ENCODE measurements around the gene MTHFD1L.
A peak's percentile ranks its signal among the peaks of the same experiment; 100 is the strongest.
"Not testable (repeated sequence)": the region's sequence is repeated elsewhere in the genome, so short reads cannot be mapped to it uniquely, and the experiment has no call there.

The MTHFD1L gene

GRCh38 chr6:150865406-150866146 lies at the start of gene MTHFD1L:
Gene MTHFD1L (plus strand): TSS chr6:150865702. CDS start chr6:150865823, 121 bp downstream.
- FAIRE-seq, result no peak
- DNase-seq (ENCODE audit: insufficient read length, low spot score), result peak; percentile 83

GRCh38 chr6:150816554-150816953 lies 48.9 kb upstream of the MTHFD1L start:
- FAIRE-seq; DNase-seq (ENCODE audit: insufficient read length, low spot score): not testable (repeated sequence)

- DNase-seq (ENCODE audit: insufficient read length, low spot score) (no peak), FAIRE-seq (no peak)
Observed at GRCh38 chr6:150822932-150823331, 42.6 kb upstream of the MTHFD1L start.

GRCh38 chr6:150826788-150827187 lies 38.7 kb upstream of the MTHFD1L start:
- DNase-seq (ENCODE audit: insufficient read length, low spot score) (no peak), FAIRE-seq (no peak)

GRCh38 chr6:150828107-150828506 lies 37.4 kb upstream of the MTHFD1L start:
- DNase-seq (ENCODE audit: insufficient read length, low spot score); FAIRE-seq: not testable (repeated sequence)

- DNase-seq (ENCODE audit: insufficient read length, low spot score), result no peak
Observed at GRCh38 chr6:150830439-150831165, 34.9 kb upstream of the MTHFD1L start.

GRCh38 chr6:150831577-150831976 lies 33.9 kb upstream of the MTHFD1L start:
- DNase-seq (ENCODE audit: insufficient read length, low spot score) (no peak), FAIRE-seq (no peak)

More at GRCh38 chr6:150830439-150831165, 34.9 kb upstream of the MTHFD1L start:
- no peak for FAIRE-seq

GRCh38 chr6:150835620-150836019 lies 29.9 kb upstream of the MTHFD1L start:
- no peak for FAIRE-seq
- no peak for DNase-seq (ENCODE audit: insufficient read length, low spot score)

- no peak for DNase-seq (ENCODE audit: insufficient read length, low spot score)
- no peak for FAIRE-seq
Observed at GRCh38 chr6:150840185-150840584, 25.3 kb upstream of the MTHFD1L start.

GRCh38 chr6:150841189-150841588 lies 24.3 kb upstream of the MTHFD1L start:
- no peak for FAIRE-seq
- no peak for DNase-seq (ENCODE audit: insufficient read length, low spot score)

- FAIRE-seq (no peak), DNase-seq (ENCODE audit: insufficient read length, low spot score) (no peak)
Observed at GRCh38 chr6:150841697-150842096, 23.8 kb upstream of the MTHFD1L start.

GRCh38 chr6:150844371-150844770 lies 21.1 kb upstream of the MTHFD1L start:
- FAIRE-seq, result no peak
- DNase-seq (ENCODE audit: insufficient read length, low spot score), result no peak

GRCh38 chr6:150846641-150847040 lies 18.9 kb upstream of the MTHFD1L start:
- no peak for DNase-seq (ENCODE audit: insufficient read length, low spot score)
- FAIRE-seq, result no peak

GRCh38 chr6:150848400-150848799 lies 17.1 kb upstream of the MTHFD1L start:
- DNase-seq (ENCODE audit: insufficient read length, low spot score) (no peak), FAIRE-seq (no peak)

GRCh38 chr6:150854392-150854791 lies 11.1 kb upstream of the MTHFD1L start:
- not testable (repeated sequence) for FAIRE-seq; DNase-seq (ENCODE audit: insufficient read length, low spot score)

GRCh38 chr6:150855171-150855570 lies 10.3 kb upstream of the MTHFD1L start:
- not testable (repeated sequence) for FAIRE-seq; DNase-seq (ENCODE audit: insufficient read length, low spot score)

- FAIRE-seq, result no peak
- no peak for DNase-seq (ENCODE audit: insufficient read length, low spot score)
Observed at GRCh38 chr6:150857062-150857944, 8.2 kb upstream of the MTHFD1L start.

GRCh38 chr6:150857945-150858308 lies 7.6 kb upstream of the MTHFD1L start:
- FAIRE-seq, result no peak
- DNase-seq (ENCODE audit: insufficient read length, low spot score), result no peak

GRCh38 chr6:150861448-150862168 lies 3.9 kb upstream of the MTHFD1L start:
- DNase-seq (ENCODE audit: insufficient read length, low spot score); FAIRE-seq: not testable (repeated sequence)

- DNase-seq (ENCODE audit: insufficient read length, low spot score) (no peak), FAIRE-seq (no peak)
Observed at GRCh38 chr6:150863213-150863928, 2.1 kb upstream of the MTHFD1L start.

All from GM19239 (cell line).